HG02943 (cell line): Measurements from ENCODE around the gene TCF12.

Source experiments
- ATAC-seq: cut with Tn5 transposase; IDR thresholded peaks from one replicate; pipeline ENCODE4 v1.9.1; 2021; ENCODE audit warnings: mild to moderate bottlenecking, low read depth, moderate library complexity; ENCODE audit not compliant: unreplicated experiment

The TCF12 gene

GRCh38 chr15:57196865-57197264, 278.4 kb downstream of the TCF12 start:
- no peak for ATAC-seq

GRCh38 chr15:57198131-57198530, 279.7 kb downstream of the TCF12 start:
- no peak for ATAC-seq

- no peak for ATAC-seq
Measured at GRCh38 chr15:57198654-57199291, 280.3 kb downstream of the TCF12 start.

GRCh38 chr15:57201578-57201977, 283.1 kb downstream of the TCF12 start:
- ATAC-seq = no peak

- no peak for ATAC-seq
Measured at GRCh38 chr15:57203906-57204305, 285.5 kb downstream of the TCF12 start.

GRCh38 chr15:57205027-57205855, 286.8 kb downstream of the TCF12 start:
- ATAC-seq = no peak

- no peak for ATAC-seq
Measured at GRCh38 chr15:57205996-57206395, 287.6 kb downstream of the TCF12 start.

GRCh38 chr15:57213862-57214261, 295.4 kb downstream of the TCF12 start:
- no peak for ATAC-seq

- ATAC-seq = no peak
Measured at GRCh38 chr15:57215326-57215725, 296.9 kb downstream of the TCF12 start.

- no peak for ATAC-seq
Measured at GRCh38 chr15:57215881-57216280, 297.4 kb downstream of the TCF12 start.

GRCh38 chr15:57216288-57216687, 297.8 kb downstream of the TCF12 start:
- ATAC-seq = no peak

GRCh38 chr15:57217778-57218598, 299.5 kb downstream of the TCF12 start:
- ATAC-seq = no peak

- ATAC-seq = no peak
Measured at GRCh38 chr15:57218826-57219576, 300.6 kb downstream of the TCF12 start.

GRCh38 chr15:57220205-57220604, 301.8 kb downstream of the TCF12 start:
- ATAC-seq = no peak

GRCh38 chr15:57221134-57221533, 302.7 kb downstream of the TCF12 start:
- no peak for ATAC-seq

GRCh38 chr15:57223345-57223744, 304.9 kb downstream of the TCF12 start:
- ATAC-seq = no peak

GRCh38 chr15:57223887-57224286, 305.4 kb downstream of the TCF12 start:
- ATAC-seq = no peak

- no peak for ATAC-seq
Measured at GRCh38 chr15:57224664-57225063, 306.2 kb downstream of the TCF12 start.

- ATAC-seq = no peak
Measured at GRCh38 chr15:57227166-57227565, 308.7 kb downstream of the TCF12 start.

- ATAC-seq = no peak
Measured at GRCh38 chr15:57227899-57228298, 309.5 kb downstream of the TCF12 start.
